GM12891 (cell line): ENCODE data around the gene SARS1. TPM values are rescaled to one million over a fixed set of nuclear protein-coding genes. Genes with fewer than 3 reads are reported as not detected.
"Not testable (repeated sequence)": the region's sequence is repeated elsewhere in the genome, so short reads cannot be mapped to it uniquely, and the experiment has no call there.

Experiments
- DNase-seq: peaks from one replicate; pipeline ENCODE4 v3.0.0; 2011; ENCODE audit warnings: low spot score; ENCODE audit not compliant: insufficient read length
- FAIRE-seq: peaks from 2 replicates; lab custom pipeline; 2011; peaks lifted over from hg19 to GRCh38; lab: Jason Lieb, UNC
- PAX5 ChIP-seq: IDR thresholded peaks from 2 replicates; pipeline ENCODE4 v1.6.1; 2011; ENCODE audit warnings: low read length, moderate library complexity, mild to moderate bottlenecking; ENCODE audit not compliant: insufficient read depth, severe bottlenecking
- POLR2A ChIP-seq: IDR thresholded peaks from 2 replicates; pipeline ENCODE4 v1.6.1; 2011; ENCODE audit warnings: low read depth, low read length, control low read depth
- POLR2AphosphoS5 ChIP-seq: IDR thresholded peaks from 2 replicates; pipeline ENCODE4 v1.6.1; 2011; ENCODE audit warnings: low read depth, low read length, control low read depth
- POU2F2 ChIP-seq: IDR thresholded peaks from 2 replicates; pipeline ENCODE4 v1.6.1; 2011; ENCODE audit warnings: low read depth, mild to moderate bottlenecking, control low read depth, low read length, moderate library complexity
- SPI1 ChIP-seq: IDR thresholded peaks from 2 replicates; pipeline ENCODE4 v1.6.1; 2011; ENCODE audit warnings: low read depth, low read length, control low read depth
- TAF1 ChIP-seq: IDR thresholded peaks from 2 replicates; pipeline ENCODE4 v1.6.1; 2011; ENCODE audit warnings: low read depth, low read length, control low read depth
- polyA plus RNA-seq: library from polyadenylated mRNA; unstranded; fragments of >200 nt; gene quantifications from one replicate; pipeline ENCODE4 v1.2.1, GENCODE V29; 2012; ENCODE audit warnings: low read depth, missing spikeins, inconsistent platforms; ENCODE audit not compliant: missing spikeins

SARS1 gene, protein sequence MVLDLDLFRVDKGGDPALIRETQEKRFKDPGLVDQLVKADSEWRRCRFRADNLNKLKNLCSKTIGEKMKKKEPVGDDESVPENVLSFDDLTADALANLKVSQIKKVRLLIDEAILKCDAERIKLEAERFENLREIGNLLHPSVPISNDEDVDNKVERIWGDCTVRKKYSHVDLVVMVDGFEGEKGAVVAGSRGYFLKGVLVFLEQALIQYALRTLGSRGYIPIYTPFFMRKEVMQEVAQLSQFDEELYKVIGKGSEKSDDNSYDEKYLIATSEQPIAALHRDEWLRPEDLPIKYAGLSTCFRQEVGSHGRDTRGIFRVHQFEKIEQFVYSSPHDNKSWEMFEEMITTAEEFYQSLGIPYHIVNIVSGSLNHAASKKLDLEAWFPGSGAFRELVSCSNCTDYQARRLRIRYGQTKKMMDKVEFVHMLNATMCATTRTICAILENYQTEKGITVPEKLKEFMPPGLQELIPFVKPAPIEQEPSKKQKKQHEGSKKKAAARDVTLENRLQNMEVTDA
- 100 TPM for polyA plus RNA-seq

DNA sequence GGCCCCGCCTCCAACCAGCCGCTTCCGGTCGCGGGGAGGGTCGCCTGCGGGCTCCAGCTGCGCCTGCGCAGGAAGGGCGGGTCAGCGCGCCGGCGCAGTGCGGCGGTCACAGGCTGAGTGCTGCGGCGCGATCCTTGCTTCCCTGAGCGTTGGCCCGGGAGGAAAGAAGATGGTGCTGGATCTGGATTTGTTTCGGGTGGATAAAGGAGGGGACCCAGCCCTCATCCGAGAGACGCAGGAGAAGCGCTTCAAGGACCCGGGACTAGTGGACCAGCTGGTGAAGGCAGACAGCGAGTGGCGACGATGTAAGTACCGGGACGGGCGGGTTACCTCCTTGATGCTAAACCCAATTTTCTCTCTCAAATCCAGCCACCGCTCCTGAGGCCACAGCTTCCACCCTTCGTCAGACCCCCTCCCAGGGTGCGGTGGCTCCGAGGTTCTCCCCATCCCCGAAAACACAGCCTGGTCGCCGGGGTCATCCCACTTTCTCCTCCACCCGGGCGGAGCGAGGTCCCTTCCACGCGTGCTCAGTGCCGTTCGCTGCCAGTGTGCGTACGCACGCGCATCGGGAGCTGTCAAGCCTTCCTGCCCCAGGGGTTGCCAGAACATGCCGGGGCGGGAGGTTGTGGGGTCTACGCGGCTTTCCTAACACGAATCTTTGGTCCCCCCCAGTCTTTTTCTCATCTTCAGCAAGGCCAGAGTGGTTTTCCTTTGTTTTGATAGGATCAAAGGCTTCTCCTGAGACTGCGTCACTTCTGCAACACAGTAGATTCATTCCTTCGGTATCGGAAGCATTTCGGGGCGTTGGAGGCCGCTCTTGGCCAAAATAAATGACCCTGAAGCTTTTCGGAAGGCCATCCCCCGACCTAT lies at the start of gene SARS1:
SARS1 (plus strand) TSS at position 95 of the 870 bp plus-strand sequence; CDS start at position 170, 75 bp downstream.
- peak; percentile 82 for DNase-seq
- TF ChIP-seq POLR2A (peak; percentile 58; the same call in 1 of the 2 replicates), PAX5 (no peak), POLR2AphosphoS5 (no peak; the same call in 1 of the 2 replicates), SPI1 (no peak), POU2F2 (0 out of 2 replicates have a peak, but pooled peaks have one; percentile 63), TAF1 (peak; percentile 57)
- peak; percentile 96 for FAIRE-seq

DNA sequence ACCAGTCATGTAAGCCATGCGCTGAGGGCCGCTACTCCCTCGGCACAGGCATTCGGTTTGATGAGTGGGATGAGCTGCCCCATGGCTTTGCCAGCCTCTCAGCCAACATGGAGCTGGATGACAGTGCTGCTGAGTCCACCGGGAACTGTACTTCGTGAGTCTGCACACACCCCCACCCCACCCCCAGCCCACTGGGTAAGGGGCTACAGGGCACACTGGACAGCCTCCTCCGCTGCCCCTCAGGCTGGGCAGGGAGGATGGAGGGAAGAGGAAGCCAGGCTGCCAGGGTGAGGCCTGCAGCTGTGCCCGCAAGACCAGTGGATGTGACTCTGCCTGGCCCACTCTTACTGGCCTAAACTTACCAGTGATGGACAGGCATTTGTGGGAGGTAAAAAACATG lies 49.2 kb upstream of the SARS1 start:
- TF ChIP-seq POLR2AphosphoS5 = no peak
- no peak for TF ChIP-seq POU2F2
- no peak for DNase-seq

DNA sequence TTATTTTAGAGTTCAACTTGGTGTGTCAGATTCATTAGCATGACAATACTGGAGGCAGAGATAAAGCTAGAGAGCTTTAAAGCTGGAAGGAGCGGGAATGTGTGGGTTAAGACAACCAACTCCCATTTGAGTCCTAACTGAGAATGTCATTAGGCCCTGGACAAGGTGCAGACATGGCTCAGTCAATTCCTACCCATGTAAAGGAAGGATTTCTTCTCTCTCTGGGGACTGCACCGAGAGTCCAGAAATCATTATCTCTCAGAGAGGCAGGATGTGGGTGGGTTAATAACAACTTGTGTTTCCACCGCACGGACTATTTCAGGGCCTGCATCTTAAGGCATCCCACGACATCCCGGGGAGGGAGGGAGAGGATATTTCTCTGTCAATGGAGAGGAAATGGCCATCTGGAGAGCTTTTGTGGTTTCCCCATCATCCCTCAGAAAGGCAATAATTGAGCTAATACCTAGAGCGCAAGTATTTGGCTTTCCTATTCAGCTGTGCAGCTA lies 46.7 kb upstream of the SARS1 start:
- TF ChIP-seq PAX5 (no peak), TAF1 (no peak), POLR2AphosphoS5 (no peak), POLR2A (no peak), SPI1 (no peak), POU2F2 (no peak)

More for the DNA sequence above, 49.2 kb upstream of the SARS1 start:
- FAIRE-seq = no peak

DNA sequence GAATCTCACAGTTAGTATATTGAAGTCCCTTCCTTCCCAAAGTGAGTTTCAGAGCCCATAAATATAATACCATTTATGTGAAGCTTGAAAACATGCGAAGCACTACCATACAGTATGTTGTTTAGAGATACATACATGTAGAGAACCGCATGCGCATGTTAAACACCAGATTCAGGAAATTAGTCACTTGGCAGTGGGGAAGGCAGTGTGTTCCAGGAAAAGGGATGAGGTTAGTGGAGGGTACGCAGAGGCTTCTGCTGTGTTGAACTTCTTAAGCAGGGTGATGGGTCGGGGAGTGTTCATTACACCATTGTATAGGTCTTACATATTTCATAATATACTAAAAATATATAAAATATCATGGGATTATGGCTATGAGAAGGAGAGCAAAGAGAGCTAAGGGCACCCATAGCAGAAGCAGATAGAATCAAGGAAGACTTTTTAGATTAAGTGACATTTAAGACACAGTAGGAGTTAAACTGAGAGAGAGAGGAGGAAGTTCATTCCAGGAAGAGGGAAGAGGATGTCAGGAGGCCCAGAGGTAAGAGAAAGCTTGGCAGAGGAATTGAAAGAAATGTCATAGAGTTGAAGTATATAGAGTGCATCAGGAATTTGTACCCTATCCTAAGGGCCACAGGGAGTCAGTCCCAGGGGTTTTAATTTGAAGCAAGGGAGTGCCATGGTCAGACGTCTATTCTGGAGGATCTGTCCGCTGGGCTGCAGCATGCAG lies 43.5 kb upstream of the SARS1 start:
- DNase-seq = no peak
- FAIRE-seq = no peak

More for the DNA sequence above, 46.7 kb upstream of the SARS1 start:
- FAIRE-seq (no peak), DNase-seq (no peak)

DNA sequence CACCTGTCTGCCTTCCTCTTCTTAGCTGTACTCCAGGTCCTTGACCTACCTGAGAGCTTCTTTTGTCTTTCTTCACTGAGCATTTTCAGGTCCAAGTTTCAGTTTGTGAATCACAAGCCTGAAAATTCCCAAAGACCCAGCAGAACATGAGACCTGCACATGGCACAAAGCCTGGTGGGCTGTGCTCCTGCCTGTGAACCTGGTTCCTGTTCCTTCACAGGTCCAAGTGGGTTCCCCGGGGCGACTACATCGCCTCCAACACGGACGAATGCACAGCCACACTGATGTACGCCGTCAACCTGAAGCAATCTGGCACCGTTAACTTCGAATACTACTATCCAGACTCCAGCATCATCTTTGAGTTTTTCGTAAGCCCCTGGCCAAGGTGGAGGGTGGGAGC lies 42.1 kb upstream of the SARS1 start:
- DNase-seq (no peak), FAIRE-seq (no peak)
- TF ChIP-seq POU2F2 (no peak), TAF1 (no peak), SPI1 (no peak), PAX5 (no peak), POLR2A (no peak), POLR2AphosphoS5 (no peak)

More for the DNA sequence above, 43.5 kb upstream of the SARS1 start:
- TF ChIP-seq PAX5 = no peak
- TF ChIP-seq POU2F2 = no peak
- no peak for TF ChIP-seq POLR2A
- no peak for TF ChIP-seq POLR2AphosphoS5
- TF ChIP-seq SPI1 = no peak
- no peak for TF ChIP-seq TAF1

DNA sequence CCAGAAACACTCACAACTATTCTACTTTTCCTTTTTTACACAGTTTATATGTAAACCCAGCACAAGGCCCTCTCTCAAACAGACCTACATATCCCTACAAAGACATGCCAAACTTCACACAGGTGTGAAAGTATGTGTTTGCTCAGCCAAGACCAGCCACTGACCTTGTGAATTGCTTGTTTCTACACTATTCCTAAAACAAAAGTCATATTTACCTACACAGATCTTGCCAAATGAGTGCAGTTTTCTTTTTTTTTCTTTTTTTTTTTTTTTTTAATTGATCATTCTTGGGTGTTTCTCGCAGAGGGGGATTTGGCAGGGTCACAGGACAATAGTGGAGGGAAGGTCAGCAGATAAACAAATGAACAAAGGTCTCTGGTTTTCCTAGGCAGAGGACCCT lies 37.4 kb upstream of the SARS1 start:
- not testable (repeated sequence) for FAIRE-seq, DNase-seq

DNA sequence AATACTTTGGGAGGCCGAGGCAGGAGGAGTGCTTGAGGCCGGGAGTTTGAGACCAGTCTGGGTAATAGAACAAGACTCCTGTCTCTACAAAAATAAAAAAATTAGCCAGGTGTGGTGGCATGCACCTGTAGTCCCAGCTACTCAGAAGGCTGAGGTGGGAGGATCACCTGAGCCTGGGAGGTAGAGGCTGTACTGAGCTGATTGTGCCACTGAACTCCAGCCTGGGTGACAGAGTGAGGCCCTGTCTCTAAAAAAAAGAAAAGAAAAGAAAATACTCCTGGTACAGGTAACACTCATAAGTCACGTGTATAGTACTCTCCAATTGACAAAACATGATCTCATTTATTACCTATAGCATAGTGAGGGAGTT lies 33.0 kb upstream of the SARS1 start:
- not testable (repeated sequence) for FAIRE-seq, DNase-seq

DNA sequence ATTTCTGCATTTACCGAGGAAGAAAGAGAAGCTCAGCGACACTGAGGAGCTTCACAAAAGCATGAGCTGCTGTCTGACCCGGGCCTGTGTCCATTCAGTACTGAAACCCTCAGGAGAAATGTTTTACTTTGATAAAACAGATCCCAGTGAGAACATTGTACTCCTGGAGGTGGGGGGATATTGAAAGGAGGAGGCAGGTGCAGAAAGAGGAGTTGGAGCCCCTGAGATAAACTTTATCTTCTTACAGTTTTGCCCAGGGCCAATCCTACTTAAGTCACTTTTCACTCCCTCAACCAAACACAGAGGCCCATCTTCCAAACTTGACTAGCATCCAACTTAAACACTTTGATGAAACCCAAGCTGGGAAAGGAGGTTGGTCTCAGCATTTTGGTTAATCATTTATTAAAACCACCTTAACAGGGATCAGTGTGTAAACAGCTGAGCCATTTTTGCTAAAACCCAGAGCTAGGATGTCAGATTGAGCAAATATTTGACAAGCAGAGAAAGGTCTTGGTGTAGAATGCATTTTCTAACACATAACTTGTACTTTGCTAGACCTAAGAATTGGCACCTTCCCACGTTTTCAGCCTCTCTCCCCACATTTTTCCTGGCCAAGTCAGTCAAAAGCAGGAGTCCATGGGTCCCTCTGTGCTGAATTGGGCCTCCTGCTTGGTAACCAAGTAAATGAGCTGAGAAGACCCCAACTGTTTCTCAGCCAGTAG lies 32.5 kb upstream of the SARS1 start:
- FAIRE-seq (no peak), DNase-seq (no peak)
- TF ChIP-seq SPI1 (no peak), TAF1 (no peak), POLR2AphosphoS5 (no peak), POU2F2 (no peak), PAX5 (no peak), POLR2A (no peak)

DNA sequence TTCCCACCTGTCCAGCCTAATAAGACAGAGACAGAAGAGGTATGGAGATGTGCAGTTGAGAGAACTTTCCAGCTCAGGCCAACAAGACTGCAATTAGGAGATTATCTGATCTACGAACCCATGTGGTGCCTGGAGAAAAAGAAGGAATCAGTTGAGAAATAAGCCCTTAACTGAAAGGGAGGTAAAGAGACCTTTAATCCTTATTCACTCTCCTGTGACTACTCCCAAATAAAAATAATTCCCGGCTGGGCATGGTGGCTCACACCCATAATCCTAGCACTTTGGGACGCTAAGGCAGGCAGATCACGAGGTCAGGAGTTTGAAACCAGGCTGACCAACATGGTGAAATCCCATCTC lies 31.9 kb upstream of the SARS1 start:
- FAIRE-seq (no peak), DNase-seq (no peak)
- TF ChIP-seq PAX5 (no peak), POLR2AphosphoS5 (no peak), POU2F2 (no peak), TAF1 (no peak), POLR2A (no peak), SPI1 (no peak)
